ENCODE measurements around the gene CNN3.

CNN3 gene

DNA sequence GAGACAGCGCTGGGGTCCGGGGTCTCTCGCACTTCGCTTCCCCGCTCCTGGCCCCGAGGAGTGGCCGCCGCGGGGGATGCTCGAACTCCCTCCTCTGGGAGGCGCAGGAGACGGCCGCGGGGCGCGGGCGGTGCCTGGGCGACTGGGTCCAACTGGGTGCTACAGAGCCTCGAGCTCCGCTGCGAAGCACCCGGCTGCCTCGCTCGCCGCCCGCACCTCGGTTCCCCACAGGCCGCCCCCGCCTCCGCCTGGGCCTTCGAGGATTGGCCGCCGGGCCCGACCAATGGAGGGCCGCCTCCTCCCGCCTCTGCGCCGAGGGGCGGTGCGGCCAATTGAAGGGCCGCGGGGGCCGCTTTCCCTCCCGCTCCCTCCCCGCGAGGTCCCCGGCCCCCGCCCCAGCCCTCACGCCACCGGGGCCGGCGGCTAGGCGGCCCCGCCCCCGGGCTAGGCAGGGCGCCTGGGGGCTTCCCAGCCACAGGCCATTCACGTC is at the start of gene CNN3:
TSS of gene CNN3 (minus strand) at position 196 of the 490 bp plus-strand sequence. CDS start 216 bp downstream, outside the sequence.
- H3K27ac Mint-ChIP-seq = peak within 1 kb of the TSS; percentile 43
- peak within 1 kb of the TSS; percentile 84 for H3K4me3 Mint-ChIP-seq
- peaks cover 24% of the 10 kb centered on the region for H3K4me1 Mint-ChIP-seq (ENCODE audit: low read depth)
- no peaks in the 10 kb centered on the region for H3K9me3 Mint-ChIP-seq
- peaks cover 31% of the 10 kb centered on the region for H3K27me3 Mint-ChIP-seq
- no peaks in the 10 kb centered on the region for H3K36me3 Mint-ChIP-seq (ENCODE audit: low read depth)

DNA sequence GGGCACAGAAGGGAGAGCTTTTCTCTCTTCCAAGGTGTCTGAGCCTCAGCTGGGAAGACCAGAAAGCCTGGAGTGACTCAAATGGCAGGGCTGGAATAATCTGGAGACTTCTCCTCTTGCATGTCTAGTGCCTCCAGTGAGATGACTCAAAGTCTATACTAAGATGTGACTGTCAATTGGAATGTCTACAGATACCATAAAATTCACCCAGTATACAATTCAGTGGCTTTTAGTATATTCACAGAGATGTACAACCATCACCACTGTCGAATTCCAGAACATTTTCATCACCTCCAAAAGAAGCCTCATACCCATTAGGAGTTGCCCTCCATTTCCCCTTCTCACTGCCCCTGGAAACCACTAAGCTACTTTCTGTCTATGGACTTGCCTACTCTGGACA is 47.9 kb upstream of the CNN3 start:
- Mint-ChIP-seq H3K27me3 (no peaks in the 10 kb centered on the region), H3K36me3 (ENCODE audit: low read depth) (no peaks in the 10 kb centered on the region), H3K4me1 (ENCODE audit: low read depth) (peaks cover 6% of the 10 kb centered on the region), H3K4me3 (no peak overlapping the region), H3K27ac (no peak overlapping the region), H3K9me3 (no peaks in the 10 kb centered on the region)

DNA sequence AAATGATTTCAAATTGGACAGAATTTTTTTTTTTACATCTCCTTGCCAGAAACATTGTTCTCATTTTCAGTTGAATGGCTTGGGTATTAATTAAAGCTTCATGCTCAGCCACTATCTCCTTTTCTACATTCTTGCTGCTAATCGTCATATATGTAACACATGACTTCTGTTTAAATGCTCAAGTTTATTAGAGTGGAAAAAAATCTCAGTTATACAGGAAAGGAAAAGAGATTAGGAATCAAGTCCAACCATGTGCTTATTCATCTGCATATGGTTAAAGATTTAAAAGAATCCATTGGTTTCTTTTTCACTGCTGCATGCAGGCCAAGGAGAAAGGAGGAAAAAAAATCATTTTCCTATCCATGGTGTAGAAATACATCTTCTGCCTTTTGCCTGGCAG is 47.3 kb upstream of the CNN3 start:
- H3K36me3 Mint-ChIP-seq (ENCODE audit: low read depth) = no peaks in the 10 kb centered on the region
- no peaks in the 10 kb centered on the region for H3K27me3 Mint-ChIP-seq
- H3K4me3 Mint-ChIP-seq = no peak overlapping the region
- no peak overlapping the region for H3K27ac Mint-ChIP-seq
- H3K4me1 Mint-ChIP-seq (ENCODE audit: low read depth) = peaks cover under 1% of the 10 kb centered on the region
- no peaks in the 10 kb centered on the region for H3K9me3 Mint-ChIP-seq

DNA sequence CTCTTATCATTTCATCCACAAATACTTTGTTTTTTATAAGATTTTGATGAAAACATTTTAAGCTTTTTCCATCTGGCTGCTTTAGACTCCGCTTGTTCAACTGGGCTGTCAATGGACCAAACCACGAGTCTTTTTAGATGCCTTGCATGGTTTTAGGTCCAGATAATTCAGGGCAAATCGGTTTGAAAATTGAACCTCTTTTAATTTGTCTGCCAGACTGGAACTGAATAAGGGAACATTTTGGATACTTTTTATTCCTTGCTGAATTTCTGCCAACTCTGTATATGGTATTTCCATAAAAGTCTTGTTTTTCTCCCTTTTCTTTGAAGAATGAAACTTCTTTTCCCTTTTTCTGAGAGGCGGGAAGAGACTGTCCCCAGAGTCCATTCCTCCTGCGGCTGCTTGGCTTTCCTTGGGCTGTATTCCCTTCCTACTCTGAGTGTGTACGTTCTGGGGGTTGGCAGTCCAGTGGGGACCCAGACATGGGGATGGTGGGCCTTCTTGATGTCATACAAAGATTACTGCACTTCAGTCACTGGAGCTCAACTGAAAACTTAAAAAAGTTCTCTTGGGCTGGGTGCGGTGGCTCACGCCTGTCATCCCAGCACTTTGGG is 46.5 kb upstream of the CNN3 start:
- Mint-ChIP-seq H3K36me3 (ENCODE audit: low read depth) (no peaks in the 10 kb centered on the region), H3K4me3 (no peak overlapping the region), H3K9me3 (no peaks in the 10 kb centered on the region), H3K27ac (no peak overlapping the region), H3K27me3 (no peaks in the 10 kb centered on the region), H3K4me1 (ENCODE audit: low read depth) (no peaks in the 10 kb centered on the region)

DNA sequence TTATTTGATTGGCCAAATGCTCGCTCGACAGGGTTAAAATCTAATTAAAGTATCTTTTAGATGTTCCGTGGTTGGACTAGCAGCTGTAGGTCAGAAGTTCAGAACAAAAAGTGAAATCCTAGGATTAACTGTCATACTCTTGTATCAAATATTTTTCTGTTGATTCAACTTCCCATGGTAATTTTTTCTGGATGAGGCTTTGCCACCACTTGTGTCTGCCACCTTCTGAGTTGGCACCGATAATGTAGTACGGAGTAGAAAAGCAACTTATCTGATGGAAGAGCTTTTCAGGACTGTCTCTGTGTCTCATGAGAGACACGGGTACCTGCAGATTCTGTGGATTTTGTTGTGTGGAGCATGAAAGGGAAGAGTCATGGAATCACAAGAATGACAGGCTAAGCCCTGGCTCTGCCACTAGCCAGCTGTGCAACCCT is 44.6 kb upstream of the CNN3 start:
- Mint-ChIP-seq H3K36me3 (ENCODE audit: low read depth) (no peaks in the 10 kb centered on the region), H3K27me3 (no peaks in the 10 kb centered on the region), H3K9me3 (no peaks in the 10 kb centered on the region), H3K4me1 (ENCODE audit: low read depth) (no peaks in the 10 kb centered on the region), H3K4me3 (no peak overlapping the region), H3K27ac (no peak overlapping the region)

DNA sequence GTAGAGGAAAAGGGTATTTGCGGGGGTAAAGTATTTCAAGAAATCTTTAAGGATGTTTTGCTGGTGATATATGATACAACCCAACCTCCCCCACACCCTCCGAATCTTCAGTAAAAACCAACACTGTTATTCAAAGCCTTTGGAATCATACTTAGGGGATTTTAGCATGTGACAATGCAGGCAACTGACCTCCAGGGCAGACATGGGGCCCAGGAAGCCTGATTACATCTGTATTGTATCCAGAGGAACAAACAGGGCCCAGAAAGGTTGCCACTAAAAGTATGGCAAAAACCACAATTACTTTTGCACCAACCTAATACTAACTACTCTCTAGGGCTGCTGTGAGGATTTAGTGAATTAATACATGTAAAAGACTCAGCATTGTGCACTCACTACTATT is 43.9 kb upstream of the CNN3 start:
- Mint-ChIP-seq H3K4me3 (no peak overlapping the region), H3K27me3 (no peaks in the 10 kb centered on the region), H3K9me3 (no peaks in the 10 kb centered on the region), H3K4me1 (ENCODE audit: low read depth) (no peaks in the 10 kb centered on the region), H3K27ac (no peak overlapping the region), H3K36me3 (ENCODE audit: low read depth) (no peaks in the 10 kb centered on the region)

DNA sequence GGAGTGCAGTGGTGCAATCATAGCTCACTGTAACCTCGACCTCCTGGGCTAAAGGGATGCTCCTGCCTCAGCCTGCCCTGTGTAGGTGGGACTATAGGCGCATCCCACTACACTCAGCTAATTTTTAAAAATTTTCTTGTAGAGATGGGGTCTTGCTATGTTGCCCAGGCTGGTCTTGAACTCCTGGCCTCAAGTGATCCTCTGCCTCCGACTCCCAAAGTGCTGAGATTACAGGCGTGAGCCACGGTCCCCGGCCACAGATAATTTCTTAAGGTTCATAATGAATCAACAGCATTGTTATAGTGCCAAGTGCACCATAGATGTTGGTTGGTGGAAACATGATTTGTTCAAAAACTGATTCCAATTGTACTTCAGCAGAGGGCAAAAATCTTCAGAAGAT is 42.2 kb upstream of the CNN3 start:
- Mint-ChIP-seq H3K36me3 (ENCODE audit: low read depth) (no peaks in the 10 kb centered on the region), H3K9me3 (no peaks in the 10 kb centered on the region), H3K4me3 (no peak overlapping the region), H3K27me3 (no peaks in the 10 kb centered on the region), H3K27ac (no peak overlapping the region), H3K4me1 (ENCODE audit: low read depth) (no peaks in the 10 kb centered on the region)

DNA sequence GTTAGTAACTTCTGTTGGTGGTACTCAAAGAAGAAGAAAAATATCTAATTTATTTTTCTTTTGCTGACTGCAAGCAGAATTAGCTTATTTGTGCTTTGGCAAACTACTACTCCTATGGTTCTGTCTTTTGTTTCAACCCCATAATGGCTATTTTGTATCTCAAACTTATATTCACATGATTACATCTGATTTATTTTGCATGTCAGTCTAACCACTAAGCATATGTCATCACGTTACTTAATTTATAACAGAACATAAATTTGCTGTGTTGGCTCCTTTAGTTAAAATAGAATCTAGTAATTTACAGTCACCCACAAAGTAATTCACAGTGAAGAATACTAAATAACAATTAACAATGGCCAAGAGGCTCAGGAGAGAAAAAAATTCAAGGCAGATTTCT is 39.1 kb upstream of the CNN3 start:
- H3K9me3 Mint-ChIP-seq = no peaks in the 10 kb centered on the region
- peaks cover 20% of the 10 kb centered on the region for H3K4me1 Mint-ChIP-seq (ENCODE audit: low read depth)
- no peaks in the 10 kb centered on the region for H3K27me3 Mint-ChIP-seq
- no peaks in the 10 kb centered on the region for H3K36me3 Mint-ChIP-seq (ENCODE audit: low read depth)
- no peak overlapping the region for H3K4me3 Mint-ChIP-seq
- H3K27ac Mint-ChIP-seq = no peak overlapping the region

DNA sequence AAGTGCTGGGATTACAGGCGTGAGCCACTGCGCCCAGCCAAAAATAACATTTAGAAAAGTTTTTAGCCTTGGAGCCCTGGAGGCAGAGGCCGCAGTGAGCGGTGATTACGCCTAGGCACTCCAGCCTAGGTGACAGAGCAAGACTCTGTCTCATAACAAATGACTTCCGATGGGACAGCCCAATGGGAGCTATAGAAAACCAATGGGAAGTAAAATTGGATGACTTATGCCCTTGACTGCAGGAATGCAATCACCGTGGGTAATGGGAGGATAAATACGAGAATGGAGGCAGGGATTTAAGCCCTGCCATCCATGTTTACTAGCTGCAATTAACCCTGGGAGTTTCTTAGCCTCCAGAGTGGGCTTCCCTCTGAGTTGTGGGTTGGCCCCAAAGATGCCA is 37.0 kb upstream of the CNN3 start:
- Mint-ChIP-seq H3K9me3 (no peaks in the 10 kb centered on the region), H3K4me3 (no peak overlapping the region), H3K36me3 (ENCODE audit: low read depth) (no peaks in the 10 kb centered on the region), H3K4me1 (ENCODE audit: low read depth) (peaks cover 20% of the 10 kb centered on the region), H3K27me3 (no peaks in the 10 kb centered on the region), H3K27ac (no peak overlapping the region)

DNA sequence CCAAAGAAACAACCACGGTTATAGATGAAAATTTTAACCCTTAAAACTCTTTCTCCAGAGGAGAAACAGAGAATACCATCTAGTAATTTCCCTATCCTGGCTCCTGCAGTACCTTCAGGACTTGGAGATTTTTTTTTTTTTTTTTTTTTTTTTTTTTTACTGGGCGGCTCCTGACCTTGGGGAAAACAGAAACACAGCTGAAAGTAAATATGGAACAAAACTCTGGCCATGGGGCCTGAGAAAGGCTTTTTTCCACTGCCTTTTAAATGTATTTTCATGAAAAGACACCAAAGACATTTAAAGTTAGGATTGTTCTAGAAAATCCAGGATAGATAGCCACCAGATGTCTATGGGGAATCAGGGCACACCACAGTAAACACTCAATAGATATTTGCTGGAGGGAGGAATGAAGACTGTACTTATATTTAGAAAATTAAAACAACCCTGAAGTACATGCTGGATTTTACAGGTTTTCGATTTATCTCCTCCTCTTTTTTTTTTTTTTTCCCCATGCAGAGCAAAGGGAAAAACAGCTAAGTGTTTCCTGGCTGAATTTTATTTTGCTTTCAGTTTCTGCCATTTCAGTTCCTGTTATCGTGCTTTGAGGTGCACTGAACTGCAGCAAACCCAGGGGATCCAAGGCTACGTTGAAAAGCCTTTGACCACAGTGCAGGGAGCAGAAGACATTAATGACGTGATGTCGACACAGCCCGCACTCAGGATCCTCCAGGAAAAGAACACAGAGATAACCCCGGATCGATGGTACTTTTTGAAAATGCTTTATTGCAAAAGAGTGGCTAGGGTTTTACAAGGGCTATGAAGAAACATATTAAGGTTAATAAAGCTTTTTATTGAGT is 35.7 kb upstream of the CNN3 start:
- no peaks in the 10 kb centered on the region for H3K36me3 Mint-ChIP-seq (ENCODE audit: low read depth)
- no peaks in the 10 kb centered on the region for H3K27me3 Mint-ChIP-seq
- peak overlapping the region; percentile 91 for H3K4me3 Mint-ChIP-seq
- peak overlapping the region; percentile 98 for H3K27ac Mint-ChIP-seq
- peaks cover 20% of the 10 kb centered on the region for H3K4me1 Mint-ChIP-seq (ENCODE audit: low read depth)
- H3K9me3 Mint-ChIP-seq = no peaks in the 10 kb centered on the region

DNA sequence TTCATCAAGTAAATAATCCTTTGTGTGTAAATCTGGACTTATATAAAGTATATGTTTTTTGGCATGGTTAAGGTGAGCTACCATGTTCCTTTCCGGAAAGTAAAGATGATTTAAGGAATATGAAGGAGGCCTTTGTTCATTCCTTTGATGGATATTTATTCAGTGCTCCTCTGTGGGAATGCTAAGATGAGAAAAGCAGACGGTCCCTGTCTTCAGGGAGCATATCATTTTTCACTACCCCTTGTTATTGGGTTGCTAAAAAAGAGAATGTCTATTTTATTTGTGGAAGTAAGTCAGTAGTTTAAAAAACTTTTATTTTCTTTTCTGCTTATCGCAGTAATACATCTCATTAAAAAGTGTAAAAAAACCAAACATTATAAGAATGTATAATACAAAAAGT is 35.1 kb upstream of the CNN3 start:
- Mint-ChIP-seq H3K27me3 (no peaks in the 10 kb centered on the region), H3K4me1 (ENCODE audit: low read depth) (peaks cover 20% of the 10 kb centered on the region), H3K27ac (peak overlapping the region; percentile 49), H3K4me3 (peak overlapping the region; percentile 13), H3K9me3 (no peaks in the 10 kb centered on the region), H3K36me3 (ENCODE audit: low read depth) (no peaks in the 10 kb centered on the region)

DNA sequence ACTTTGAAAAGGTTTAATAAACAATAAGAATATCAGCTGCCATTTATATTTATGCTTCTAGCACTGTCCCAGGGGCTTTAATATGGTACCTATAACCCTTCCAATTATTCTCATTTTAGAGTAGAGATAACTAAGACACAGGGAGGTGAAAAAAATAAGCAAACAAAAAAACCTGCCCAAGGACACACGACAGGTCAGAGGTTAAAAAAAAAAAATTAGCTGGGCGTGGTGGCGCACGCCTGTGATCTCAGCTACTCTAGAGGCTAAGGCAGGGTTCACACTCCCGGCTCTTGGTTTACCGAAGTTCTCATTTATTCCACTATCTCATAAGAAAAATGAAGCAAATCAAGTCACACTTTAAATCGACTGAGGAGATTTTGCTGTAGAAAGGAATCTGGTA is 34.7 kb upstream of the CNN3 start:
- Mint-ChIP-seq H3K4me3 (no peak overlapping the region), H3K27ac (no peak overlapping the region), H3K4me1 (ENCODE audit: low read depth) (peaks cover 20% of the 10 kb centered on the region), H3K9me3 (no peaks in the 10 kb centered on the region), H3K36me3 (ENCODE audit: low read depth) (no peaks in the 10 kb centered on the region), H3K27me3 (no peaks in the 10 kb centered on the region)

DNA sequence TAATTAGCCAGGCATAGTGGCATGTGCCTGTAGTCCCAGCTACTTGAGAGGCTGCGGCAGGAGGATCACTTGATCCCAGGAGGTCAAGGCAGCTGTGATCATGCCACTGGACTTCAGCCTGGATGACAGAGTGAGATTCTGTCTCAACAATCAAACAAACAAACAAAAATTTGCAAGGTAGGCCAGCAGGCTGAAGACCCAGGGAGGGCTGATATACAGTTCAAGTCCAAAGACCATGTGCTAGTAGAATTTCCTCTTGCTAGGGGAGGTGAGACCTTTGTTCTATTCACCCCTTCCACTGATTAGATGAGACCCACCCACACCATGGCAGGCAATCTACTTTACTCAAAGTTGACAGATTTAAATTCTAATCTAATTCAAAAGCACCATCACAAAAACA is 31.2 kb upstream of the CNN3 start:
- no peaks in the 10 kb centered on the region for H3K9me3 Mint-ChIP-seq
- peaks cover 19% of the 10 kb centered on the region for H3K4me1 Mint-ChIP-seq (ENCODE audit: low read depth)
- no peak overlapping the region for H3K27ac Mint-ChIP-seq
- no peaks in the 10 kb centered on the region for H3K27me3 Mint-ChIP-seq
- H3K4me3 Mint-ChIP-seq = no peak overlapping the region
- H3K36me3 Mint-ChIP-seq (ENCODE audit: low read depth) = no peaks in the 10 kb centered on the region

DNA sequence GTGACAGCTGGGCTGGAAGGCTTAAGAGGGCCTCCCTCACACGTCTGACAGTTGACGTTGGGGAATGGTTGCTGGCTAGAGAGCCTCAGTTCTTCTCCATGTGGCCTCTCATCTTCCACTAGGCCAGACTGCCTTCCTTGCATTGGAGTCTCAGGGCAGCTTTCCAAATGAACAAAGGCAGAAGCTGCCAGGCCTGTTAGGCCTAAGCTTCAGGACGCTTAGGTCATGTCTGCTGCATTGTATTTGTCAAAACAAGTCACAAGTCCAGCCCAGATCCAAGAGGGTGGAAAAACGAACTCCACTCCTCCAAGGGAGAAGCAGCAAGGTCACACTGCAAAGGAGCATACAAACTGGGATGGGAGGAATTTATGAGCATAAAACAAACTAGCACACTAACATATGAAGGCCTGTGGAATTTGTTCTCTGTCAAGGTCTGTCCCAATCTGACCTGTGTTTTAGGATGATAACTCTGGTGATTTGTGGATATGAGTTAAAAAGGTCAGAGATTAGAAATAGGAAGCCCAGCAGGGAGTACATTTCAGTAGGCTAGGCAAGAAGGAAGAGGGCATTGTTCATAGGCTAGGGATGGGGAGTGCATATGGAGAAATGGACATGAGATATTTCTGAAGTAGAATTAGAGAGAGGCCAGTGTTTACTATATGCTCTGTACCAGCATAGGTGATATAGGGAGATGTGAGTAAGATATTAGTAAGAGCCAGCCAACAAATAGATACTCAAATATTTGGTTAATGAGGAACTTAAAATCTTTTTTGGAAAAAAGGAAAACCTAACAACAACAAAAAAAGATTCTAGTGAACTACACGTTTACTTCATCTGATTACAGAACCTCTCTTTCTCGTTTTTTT is 29.1 kb upstream of the CNN3 start:
- Mint-ChIP-seq H3K27ac (no peak overlapping the region), H3K4me3 (no peak overlapping the region), H3K27me3 (no peaks in the 10 kb centered on the region), H3K9me3 (no peaks in the 10 kb centered on the region), H3K36me3 (ENCODE audit: low read depth) (no peaks in the 10 kb centered on the region), H3K4me1 (ENCODE audit: low read depth) (no peaks in the 10 kb centered on the region)
